SK-N-SH (cell line): ENCODE measurements around the gene SGSH. TPM values are rescaled to one million over a fixed set of nuclear protein-coding genes. Genes with fewer than 3 reads are reported as not detected.

ENCODE experiments used
- CTCF ChIA-PET: fragments of 300-600, 350-600 bp; formaldehyde crosslinking; extraction: SDS; loops from one replicate; lab custom pipeline; 2021; lab: Yijun Ruan, JAX
- POLR2A ChIA-PET: fragments of 350-600 bp; sonication (Branson Sonifier 250); formaldehyde crosslinking; extraction: SDS; loops from one replicate; lab custom pipeline; 2020; ENCODE audit warnings: antibody characterized with exemption, inconsistent platforms; lab: Yijun Ruan, JAX
- DNase-seq: peaks from one replicate; pipeline ENCODE4 v3.0.0; 2012
- H2AFZ ChIP-seq: fragments of 200-600 bp; sonication (generic); 2 replicates; pipeline ENCODE4 v1.8.1; 2016; ENCODE audit warnings: antibody characterized with exemption, mild to moderate bottlenecking, low read depth
- H3F3A ChIP-seq: fragments of 200-600 bp; sonication (generic); replicated peaks from 2 replicates; pipeline ENCODE3; 2016; ENCODE audit warnings: antibody characterized with exemption, mild to moderate bottlenecking; ENCODE audit not compliant: insufficient read depth
- H3K27ac ChIP-seq, 2 experiments: fragments of 200-500 bp in 1 of 2; fragments of 200-600 bp in 1 of 2; sonication (Bioruptor generic) in 1 of 2; sonication (generic), shearing (Covaris generic) in 1 of 2; 2 replicates each; pipeline versions ENCODE4 v1.5.1 to v1.6.1; 2014 to 2016; ENCODE audit warnings: low read depth in 2 of 2, inconsistent platforms in 1 of 2, low read length in 1 of 2, mild to moderate bottlenecking in 1 of 2, mixed read lengths in 1 of 2
- H3K27me3 ChIP-seq: fragments of 200-600 bp; sonication (generic), shearing (Covaris generic); 2 replicates; pipeline ENCODE4 v1.6.1; 2016; ENCODE audit warnings: mixed run types; ENCODE audit not compliant: insufficient read depth
- H3K36me3 ChIP-seq, 2 experiments: fragments of 200-500 bp in 1 of 2; fragments of 200-600 bp in 1 of 2; sonication (Bioruptor generic) in 1 of 2; sonication (generic) in 1 of 2; replicated peaks in 1 of 2; 2 replicates each; pipeline versions ENCODE3 to v1.5.1; 2014 to 2016; ENCODE audit warnings: low read length in 1 of 2, mild to moderate bottlenecking in 1 of 2; ENCODE audit not compliant: insufficient read depth in 2 of 2, control insufficient read depth in 1 of 2
- H3K4me1 ChIP-seq, 2 experiments: fragments of 200-500 bp in 1 of 2; fragments of 200-600 bp in 1 of 2; sonication (Bioruptor generic) in 1 of 2; sonication (generic), shearing (Covaris generic) in 1 of 2; 2 replicates each; pipeline versions ENCODE4 v1.5.1 to v1.6.1; 2014 to 2016; ENCODE audit warnings: low read depth in 1 of 2, low read length in 1 of 2, mixed run types in 1 of 2; ENCODE audit not compliant: insufficient read depth in 2 of 2, control insufficient read depth in 1 of 2
- H3K4me2 ChIP-seq: fragments of 200-600 bp; sonication (generic), shearing (Covaris generic); 2 replicates; pipeline ENCODE4 v1.6.1; 2017; ENCODE audit warnings: mixed run types
- H3K4me3 ChIP-seq, 2 experiments: fragments of 200-500 bp in 1 of 2; fragments of 200-600 bp in 1 of 2; sonication (Bioruptor generic) in 1 of 2; sonication (generic), shearing (Covaris generic) in 1 of 2; 2 replicates each; pipeline versions ENCODE4 v1.5.1 to v1.8.1; 2014 to 2016; ENCODE audit warnings: low read depth in 2 of 2, inconsistent platforms in 1 of 2, low read length in 1 of 2, mild to moderate bottlenecking in 1 of 2, mixed read lengths in 1 of 2, moderate library complexity in 1 of 2
- H3K79me2 ChIP-seq: fragments of 200-600 bp; sonication (generic); 2 replicates; pipeline ENCODE4 v1.8.1; 2017; ENCODE audit warnings: mild to moderate bottlenecking; ENCODE audit not compliant: insufficient read depth
- H3K9ac ChIP-seq: fragments of 200-600 bp; sonication (generic); 2 replicates; pipeline ENCODE4 v1.6.1; 2017; ENCODE audit warnings: mixed run types
- H3K9me2 ChIP-seq: fragments of 200-600 bp; sonication (generic); 2 replicates; pipeline ENCODE4 v1.6.1; 2017; ENCODE audit warnings: mixed run types
- H3K9me3 ChIP-seq: fragments of 200-600 bp; sonication (generic); 2 replicates; pipeline ENCODE4 v1.6.1; 2017; ENCODE audit warnings: mixed run types, mild to moderate bottlenecking, moderate library complexity
- H4K20me1 ChIP-seq: fragments of 200-600 bp; sonication (generic); 2 replicates; pipeline ENCODE4 v1.6.1; 2017; ENCODE audit warnings: mild to moderate bottlenecking, mixed run types; ENCODE audit not compliant: insufficient read depth
- CHD2 ChIP-seq: fragments of 150-350 bp; IDR thresholded peaks from 2 replicates; pipeline ENCODE4 v1.6.1; 2018; ENCODE audit warnings: low read length; ENCODE audit not compliant: partially characterized antibody
- ELF1 ChIP-seq: IDR thresholded peaks from 2 replicates; pipeline ENCODE4 v1.4.0; 2012
- FOXM1 ChIP-seq: IDR thresholded peaks from 2 replicates; pipeline ENCODE4 v1.4.0; 2012; ENCODE audit warnings: low read depth, mild to moderate bottlenecking
- GABPA ChIP-seq: IDR thresholded peaks from 2 replicates; pipeline ENCODE4 v1.4.0; 2012; ENCODE audit warnings: low read depth, mild to moderate bottlenecking
- IRF3 ChIP-seq: fragments of 150-350 bp; IDR thresholded peaks from 2 replicates; pipeline ENCODE4 v1.6.1; 2016; ENCODE audit warnings: mild to moderate bottlenecking, low read depth, low read length
- MXI1 ChIP-seq: IDR thresholded peaks from 2 replicates; pipeline ENCODE4 v1.6.1; 2012; ENCODE audit warnings: mild to moderate bottlenecking, low read depth, low read length, improper control_type of control experiment
- POLR2AphosphoS5 ChIP-seq: IDR thresholded peaks from 2 replicates; pipeline ENCODE4 v1.6.1; 2012; ENCODE audit warnings: low read depth, low read length
- RAD21 ChIP-seq: IDR thresholded peaks from 2 replicates; pipeline ENCODE4 v1.6.1; 2012; ENCODE audit warnings: mild to moderate bottlenecking, low read length
- RFX5 ChIP-seq: IDR thresholded peaks from 2 replicates; pipeline ENCODE4 v1.6.1; 2012; ENCODE audit warnings: mild to moderate bottlenecking, improper control_type of control experiment, low read length
- RXRA ChIP-seq: IDR thresholded peaks from 2 replicates; pipeline ENCODE4 v1.4.0; 2012; ENCODE audit warnings: low read depth, mild to moderate bottlenecking, borderline replicate concordance
- SIN3A ChIP-seq: IDR thresholded peaks from 2 replicates; pipeline ENCODE4 v1.6.1; 2012; ENCODE audit warnings: low read depth, mild to moderate bottlenecking, low read length, moderate library complexity, borderline replicate concordance
- TAF1 ChIP-seq: IDR thresholded peaks from 2 replicates; pipeline ENCODE4 v1.6.1; 2012; ENCODE audit warnings: low read depth, mild to moderate bottlenecking, low read length, moderate library complexity, borderline replicate concordance
- USF1 ChIP-seq: IDR thresholded peaks from 2 replicates; pipeline ENCODE4 v1.4.0; 2012; ENCODE audit warnings: low read depth, borderline replicate concordance
- YY1 ChIP-seq: IDR thresholded peaks from 2 replicates; pipeline ENCODE4 v1.4.0; 2012; ENCODE audit warnings: low read depth, mild to moderate bottlenecking
- WGBS: methylation state at CpG from one replicate; pipeline ENCODE4 v1.1.6; 2017; ENCODE audit warnings: low lambda C conversion rate; 5-methylcytosine and 5-hydroxymethylcytosine counted together
- polyA plus RNA-seq, 3 experiments: library from polyadenylated mRNA; depleted of rRNA; stranded (reverse); fragments of >200 nt; gene quantifications; 2 replicates each; pipeline ENCODE4 v1.2.3, GENCODE V29; 2012
- TF ChIP-seq, protein P1 (sequence below): IDR thresholded peaks from 2 replicates; pipeline ENCODE4; 2012
- TF ChIP-seq, protein P2 (sequence below): IDR thresholded peaks from 2 replicates; pipeline ENCODE4 v1.4.0; 2012; ENCODE audit warnings: low read depth
- TF ChIP-seq, protein P3 (sequence below): IDR thresholded peaks from 2 replicates; pipeline ENCODE4 v1.6.1; 2012; ENCODE audit warnings: mild to moderate bottlenecking, low read depth, low read length, moderate library complexity

The SGSH gene
- polyA plus RNA-seq, 1 of the 3 experiments (the other 2 are of a cell fraction) = 161 TPM

- Histone ChIP-seq H3K9ac (no peak overlapping the region), H3K36me3 (peaks cover 27 to 75% of the 10 kb centered on the region in 2 experiments), H3K4me2 (no peak overlapping the region), H3K27ac (no peak overlapping the region)
- POLR2A ChIA-PET = no interaction called here
- no peak for TF ChIP-seq USF1
- no peak for TF ChIP-seq GABPA
- no peak for TF ChIP-seq YY1
- no peak for TF ChIP-seq CHD2
- TF ChIP-seq, protein P1, sequence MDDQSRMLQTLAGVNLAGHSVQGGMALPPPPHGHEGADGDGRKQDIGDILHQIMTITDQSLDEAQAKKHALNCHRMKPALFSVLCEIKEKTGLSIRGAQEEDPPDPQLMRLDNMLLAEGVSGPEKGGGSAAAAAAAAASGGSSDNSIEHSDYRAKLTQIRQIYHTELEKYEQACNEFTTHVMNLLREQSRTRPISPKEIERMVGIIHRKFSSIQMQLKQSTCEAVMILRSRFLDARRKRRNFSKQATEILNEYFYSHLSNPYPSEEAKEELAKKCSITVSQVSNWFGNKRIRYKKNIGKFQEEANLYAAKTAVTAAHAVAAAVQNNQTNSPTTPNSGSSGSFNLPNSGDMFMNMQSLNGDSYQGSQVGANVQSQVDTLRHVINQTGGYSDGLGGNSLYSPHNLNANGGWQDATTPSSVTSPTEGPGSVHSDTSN = no peak
- no peak for TF ChIP-seq IRF3
- TF ChIP-seq RFX5 = no peak
- TF ChIP-seq POLR2AphosphoS5 = no peak
- TF ChIP-seq, protein P2, sequence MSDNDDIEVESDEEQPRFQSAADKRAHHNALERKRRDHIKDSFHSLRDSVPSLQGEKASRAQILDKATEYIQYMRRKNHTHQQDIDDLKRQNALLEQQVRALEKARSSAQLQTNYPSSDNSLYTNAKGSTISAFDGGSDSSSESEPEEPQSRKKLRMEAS = no peak
- no peak for TF ChIP-seq MXI1
- no peak for TF ChIP-seq RXRA
- TF ChIP-seq SIN3A = no peak
- TF ChIP-seq RAD21 = no peak
- TF ChIP-seq TAF1 = no peak
- no peak for TF ChIP-seq FOXM1
- TF ChIP-seq, protein P3, sequence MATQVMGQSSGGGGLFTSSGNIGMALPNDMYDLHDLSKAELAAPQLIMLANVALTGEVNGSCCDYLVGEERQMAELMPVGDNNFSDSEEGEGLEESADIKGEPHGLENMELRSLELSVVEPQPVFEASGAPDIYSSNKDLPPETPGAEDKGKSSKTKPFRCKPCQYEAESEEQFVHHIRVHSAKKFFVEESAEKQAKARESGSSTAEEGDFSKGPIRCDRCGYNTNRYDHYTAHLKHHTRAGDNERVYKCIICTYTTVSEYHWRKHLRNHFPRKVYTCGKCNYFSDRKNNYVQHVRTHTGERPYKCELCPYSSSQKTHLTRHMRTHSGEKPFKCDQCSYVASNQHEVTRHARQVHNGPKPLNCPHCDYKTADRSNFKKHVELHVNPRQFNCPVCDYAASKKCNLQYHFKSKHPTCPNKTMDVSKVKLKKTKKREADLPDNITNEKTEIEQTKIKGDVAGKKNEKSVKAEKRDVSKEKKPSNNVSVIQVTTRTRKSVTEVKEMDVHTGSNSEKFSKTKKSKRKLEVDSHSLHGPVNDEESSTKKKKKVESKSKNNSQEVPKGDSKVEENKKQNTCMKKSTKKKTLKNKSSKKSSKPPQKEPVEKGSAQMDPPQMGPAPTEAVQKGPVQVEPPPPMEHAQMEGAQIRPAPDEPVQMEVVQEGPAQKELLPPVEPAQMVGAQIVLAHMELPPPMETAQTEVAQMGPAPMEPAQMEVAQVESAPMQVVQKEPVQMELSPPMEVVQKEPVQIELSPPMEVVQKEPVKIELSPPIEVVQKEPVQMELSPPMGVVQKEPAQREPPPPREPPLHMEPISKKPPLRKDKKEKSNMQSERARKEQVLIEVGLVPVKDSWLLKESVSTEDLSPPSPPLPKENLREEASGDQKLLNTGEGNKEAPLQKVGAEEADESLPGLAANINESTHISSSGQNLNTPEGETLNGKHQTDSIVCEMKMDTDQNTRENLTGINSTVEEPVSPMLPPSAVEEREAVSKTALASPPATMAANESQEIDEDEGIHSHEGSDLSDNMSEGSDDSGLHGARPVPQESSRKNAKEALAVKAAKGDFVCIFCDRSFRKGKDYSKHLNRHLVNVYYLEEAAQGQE = no peak
- TF ChIP-seq ELF1 = no peak
- TF ChIP-seq, all 33 proteins: peak for 0
- Histone ChIP-seq H3K4me3 (no peak overlapping the region), H3K79me2 (peaks cover 5% of the 10 kb centered on the region; the same call in 1 of the 2 replicates), H3K9me3 (no peaks in the 10 kb centered on the region), H2AFZ (no peak overlapping the region), H3K4me1 (no peaks in the 10 kb centered on the region; a peak in 1 of 4 replicates), H4K20me1 (peaks cover 6% of the 10 kb centered on the region; the same call in 1 of the 2 replicates), H3F3A (no peaks in the 10 kb centered on the region), H3K9me2 (no peaks in the 10 kb centered on the region), H3K27me3 (no peaks in the 10 kb centered on the region)
- CTCF ChIA-PET = interaction anchor here (1.1 to 1.3 kb wide), 2 partner anchors 17 to 24 kb away, joined by 3 read pairs; no protein-coding TSS in a partner anchor
- 92% methylated on average over 12 of the region's 12 CpGs for WGBS
- DNase-seq = no peak
Observed at GRCh38 chr17:80212511-80212910, 7.6 kb downstream of the SGSH start.
